Hepatocyte (in vitro differentiated cells): ENCODE measurements around the gene TXNL1.

Experiments
- CTCF ChIP-seq: fragments of 200-600 bp; sonication (generic); IDR thresholded peaks from 2 replicates; pipeline ENCODE4 v1.5.1; 2016; ENCODE audit warnings: antibody characterized with exemption, mild to moderate bottlenecking; ENCODE audit not compliant: poor library complexity
- EZH2 ChIP-seq: fragments of 200-600 bp; sonication (generic); IDR thresholded peaks from 2 replicates; pipeline ENCODE4 v1.6.1; 2016; ENCODE audit warnings: antibody characterized with exemption, mild to moderate bottlenecking, borderline replicate concordance
- EZH2phosphoT487 ChIP-seq: fragments of 200-600 bp; sonication (generic); IDR thresholded peaks from one replicate; pipeline ENCODE4 v1.6.1; 2018; ENCODE audit warnings: antibody characterized with exemption, mild to moderate bottlenecking, low read depth, moderate library complexity; ENCODE audit not compliant: unreplicated experiment, severe bottlenecking

- TF ChIP-seq CTCF (no peak), EZH2 (no peak), EZH2phosphoT487 (no peak)
These were observed 9.8 kb upstream of the TXNL1 start for GRCh38 chr18:56647951-56648893.
